Measurements from ENCODE around the gene CT55. TPM values are rescaled to one million over a fixed set of nuclear protein-coding genes. Genes with fewer than 3 reads are reported as not detected.
"Not testable (repeated sequence)": the region's sequence is repeated elsewhere in the genome, so short reads cannot be mapped to it uniquely, and the experiment has no call there.

CT55 gene, protein sequence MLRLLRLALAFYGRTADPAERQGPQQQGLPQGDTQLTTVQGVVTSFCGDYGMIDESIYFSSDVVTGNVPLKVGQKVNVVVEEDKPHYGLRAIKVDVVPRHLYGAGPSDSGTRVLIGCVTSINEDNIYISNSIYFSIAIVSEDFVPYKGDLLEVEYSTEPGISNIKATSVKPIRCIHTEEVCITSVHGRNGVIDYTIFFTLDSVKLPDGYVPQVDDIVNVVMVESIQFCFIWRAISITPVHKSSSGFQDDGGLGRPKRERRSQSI
- not detected for total RNA-seq

DNA sequence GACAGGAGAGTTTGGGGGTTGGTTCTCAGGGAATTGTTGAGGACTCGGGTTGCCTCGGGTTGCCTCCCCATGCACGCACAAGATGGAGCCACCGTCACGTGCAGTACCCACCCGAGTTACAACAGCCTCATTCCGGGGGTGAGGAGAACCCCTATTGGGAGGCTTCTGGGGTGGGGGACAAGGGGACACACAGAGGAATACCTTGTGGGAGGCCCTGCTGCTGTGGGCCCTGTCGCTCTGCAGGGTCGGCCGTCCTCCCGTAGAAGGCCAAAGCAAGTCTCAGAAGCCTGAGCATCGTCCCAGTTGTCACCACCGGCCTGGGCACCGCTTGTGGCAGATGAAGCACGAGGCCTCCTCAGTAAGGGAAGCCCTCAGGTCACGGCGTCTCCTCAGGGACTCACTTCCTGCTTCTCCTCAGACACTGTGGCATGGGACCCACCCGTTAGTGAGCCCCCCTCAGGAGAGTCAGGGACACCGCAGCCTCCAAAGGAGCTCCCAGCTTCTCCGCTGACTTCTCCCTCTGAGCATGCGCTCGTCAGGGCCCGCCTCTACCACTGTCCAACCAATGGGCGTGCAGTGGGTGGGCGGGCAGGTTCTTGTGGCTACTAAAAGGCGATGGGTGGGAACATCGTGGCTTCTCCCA lies at the start of gene CT55:
CT55 (minus strand) TSS at position 522 of the 643 bp plus-strand sequence; CDS start at position 295, 227 bp downstream.
- DNase-seq = no peak

DNA sequence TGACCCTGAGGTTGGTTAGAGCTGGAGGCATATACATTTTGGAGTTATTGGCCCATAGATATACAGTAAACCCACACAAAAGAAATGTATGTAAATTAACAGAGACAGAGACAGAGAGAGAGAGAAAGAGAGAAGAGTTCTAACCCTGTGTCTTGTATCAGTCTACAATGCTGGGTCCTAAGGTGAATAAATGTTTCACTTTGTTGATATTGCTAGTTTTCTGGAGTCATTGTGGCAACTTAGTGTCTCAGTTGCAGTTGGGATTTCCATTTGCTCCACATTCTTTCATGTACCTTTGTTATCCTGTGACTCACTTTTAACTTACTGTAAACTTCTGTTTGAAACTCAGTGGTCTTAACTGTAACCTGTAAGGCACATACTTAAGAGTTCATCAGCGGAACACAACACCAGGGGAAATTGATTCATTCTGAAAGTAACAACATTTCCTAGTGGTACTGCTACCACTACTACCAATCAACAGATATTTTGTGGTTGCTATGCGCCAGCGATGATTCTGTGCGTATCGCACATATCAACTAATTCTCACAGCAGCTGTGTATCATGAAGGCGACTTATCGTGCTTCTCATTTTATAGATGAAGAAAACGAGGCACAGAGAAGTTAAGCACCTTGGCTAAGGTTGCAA lies 42.1 kb upstream of the CT55 start:
- no peak for DNase-seq

DNA sequence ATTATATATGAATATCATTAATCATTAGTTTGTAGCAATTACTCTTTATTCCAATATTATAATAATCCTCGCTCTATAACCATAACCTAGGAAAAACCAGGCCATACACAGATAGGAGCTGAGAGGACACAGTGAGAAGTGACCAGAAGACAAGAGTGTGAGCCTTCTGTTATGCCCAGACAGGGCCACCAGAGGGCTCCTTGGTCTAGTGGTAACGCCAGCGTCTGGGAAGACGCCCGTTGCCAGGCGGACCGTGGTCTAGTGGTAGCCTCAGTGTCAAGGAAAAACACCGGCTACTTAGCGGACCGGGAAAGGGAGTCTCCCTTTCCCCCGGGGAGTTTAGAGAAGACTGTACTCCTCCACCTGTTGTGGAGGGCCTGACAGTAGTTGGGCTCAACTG lies 35.2 kb upstream of the CT55 start:
- not testable (repeated sequence) for DNase-seq

DNA sequence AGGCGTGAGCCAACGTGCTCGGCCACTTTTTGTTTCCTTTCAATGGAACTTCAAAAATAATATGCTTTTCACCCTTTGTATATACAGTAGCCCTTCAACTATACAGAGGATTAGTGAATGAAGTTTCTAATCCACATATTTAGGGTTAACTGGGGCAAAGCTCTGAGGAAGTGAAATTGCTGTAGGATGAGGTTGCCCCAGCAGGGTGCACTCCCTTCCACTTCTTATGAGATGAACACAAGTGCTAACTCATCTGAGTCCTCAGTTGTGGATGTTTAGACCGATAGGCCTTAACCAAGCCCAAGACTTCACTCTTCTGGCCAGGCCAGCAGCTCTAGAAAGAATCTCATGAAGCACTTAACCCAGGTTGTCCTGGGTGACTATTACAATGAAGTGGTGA lies 29.1 kb upstream of the CT55 start:
- no peak for DNase-seq

DNA sequence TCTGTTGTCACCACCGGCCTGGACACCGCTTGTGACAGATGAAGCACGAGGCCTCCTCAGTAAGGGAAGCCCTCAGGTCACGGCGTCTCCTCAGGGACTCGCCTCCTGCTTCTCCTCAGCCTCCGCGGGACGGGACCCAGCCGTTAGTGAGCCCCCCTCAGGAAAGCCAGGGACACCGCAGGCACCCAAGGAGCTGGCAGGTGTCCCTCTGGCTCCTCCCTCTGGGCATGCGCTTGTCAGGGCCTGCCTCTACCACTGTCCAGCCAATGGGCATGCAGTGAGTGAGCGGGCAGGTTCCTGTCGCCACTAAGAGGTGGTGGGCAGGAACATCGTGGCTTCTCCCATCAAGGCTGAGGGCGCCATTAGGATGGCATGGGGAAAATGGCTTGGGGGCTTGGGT lies 23.5 kb upstream of the CT55 start:
- no peak for DNase-seq

DNA sequence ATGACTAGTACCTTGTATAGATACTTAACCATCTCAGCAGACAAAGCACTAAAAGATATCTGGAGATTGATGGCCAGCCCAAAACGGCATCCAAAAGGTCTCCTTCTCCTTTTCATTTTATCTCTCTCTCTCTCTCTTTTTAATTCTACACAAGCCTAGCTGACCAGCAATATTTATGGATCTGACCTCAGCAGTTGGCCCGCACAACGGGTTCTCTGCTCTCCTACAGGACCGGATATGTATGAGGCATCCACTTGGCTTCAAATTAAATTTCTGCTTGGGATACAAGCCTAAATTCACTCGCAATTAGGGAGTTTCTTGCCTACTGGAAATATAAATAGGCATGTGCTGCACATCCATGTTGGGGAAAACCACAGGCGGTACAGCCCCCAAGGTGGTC lies 22.5 kb upstream of the CT55 start:
- DNase-seq = no peak

DNA sequence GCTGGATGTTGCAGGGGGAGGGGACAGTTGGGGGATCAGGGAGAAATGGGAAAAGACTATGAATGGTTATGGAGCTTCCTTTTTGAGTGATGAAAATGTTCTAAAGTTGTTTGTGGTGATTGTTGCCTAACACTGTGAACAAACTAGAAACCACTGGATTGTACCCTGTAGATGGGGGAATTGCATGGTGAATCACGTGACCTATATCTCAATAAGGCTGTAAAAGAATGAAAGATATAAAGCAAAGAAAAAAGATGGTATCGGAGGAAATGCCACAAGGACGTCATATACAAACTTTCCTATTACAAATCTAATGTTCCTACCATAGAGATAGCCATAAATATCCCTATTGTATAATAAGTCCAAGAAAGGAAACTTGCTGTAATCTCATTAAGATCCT lies 20.6 kb upstream of the CT55 start:
- no peak for DNase-seq

DNA sequence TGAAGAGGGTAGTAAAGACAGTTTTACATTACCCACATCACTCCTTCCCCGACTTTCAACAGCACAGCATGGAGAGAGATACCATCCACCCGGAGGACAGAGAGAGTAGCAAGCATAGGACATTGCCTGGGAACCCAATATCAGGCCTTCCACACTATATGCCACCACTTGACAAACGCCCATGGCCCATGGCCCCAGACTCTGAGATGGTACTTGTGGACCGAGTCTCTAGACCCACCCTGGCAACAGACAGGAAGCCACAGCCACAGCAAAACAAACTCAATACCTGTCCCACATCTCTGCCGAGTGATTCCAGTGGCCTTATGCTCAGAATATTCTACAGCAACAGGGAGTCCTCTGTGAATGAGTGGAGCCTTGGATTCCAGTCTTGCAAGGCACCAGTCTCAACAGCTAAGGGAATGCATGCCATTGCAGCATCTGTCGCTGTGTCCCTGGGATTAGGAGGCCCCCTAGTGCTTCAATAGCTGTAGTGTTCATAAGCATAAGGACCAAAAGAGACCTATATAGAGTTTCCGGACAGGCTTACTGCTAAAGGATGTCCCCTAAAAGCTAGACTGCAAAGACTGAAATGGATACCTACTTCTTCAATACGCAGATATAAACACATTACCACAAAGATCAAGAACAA lies 14.7 kb upstream of the CT55 start:
- no peak for DNase-seq

DNA sequence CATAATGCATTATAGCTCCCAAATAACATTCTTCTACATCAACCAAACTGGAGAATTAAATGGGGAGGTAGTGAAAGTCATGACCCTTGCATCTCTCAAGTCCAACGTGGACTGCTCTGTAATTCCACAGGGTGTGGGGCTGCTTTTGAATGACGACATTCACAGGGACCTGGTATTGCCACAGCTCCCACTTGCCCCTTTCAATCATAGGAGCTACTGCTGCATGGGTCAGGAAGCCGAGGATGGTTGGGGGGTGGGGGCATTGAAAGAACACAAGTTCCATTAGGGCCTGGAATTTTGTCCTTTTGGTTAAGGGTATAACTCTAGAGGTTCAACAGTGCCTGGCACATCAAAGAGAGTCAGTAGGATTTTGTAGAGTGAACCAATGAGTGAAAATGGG lies 7.4 kb upstream of the CT55 start:
- DNase-seq = no peak

DNA sequence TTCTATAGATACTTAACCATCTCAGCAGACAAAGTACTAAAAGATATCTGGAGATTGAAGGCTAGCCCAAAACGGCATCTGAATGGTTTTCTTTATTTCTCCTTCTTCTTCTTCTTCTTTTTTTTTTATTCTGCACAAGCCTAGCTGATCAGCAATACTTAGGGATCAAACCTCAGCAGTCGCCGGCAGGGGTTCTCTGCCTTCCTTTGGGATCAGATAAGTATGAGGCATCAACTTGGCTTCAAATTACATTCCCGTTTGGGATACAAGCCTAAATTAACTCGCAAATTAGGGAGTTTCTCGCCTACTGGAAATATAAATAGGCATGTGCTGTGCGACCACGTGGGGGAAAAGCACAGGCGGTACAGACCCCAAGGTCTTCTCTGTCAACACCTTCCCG lies 730 bp downstream of the CT55 start:
- no peak for DNase-seq

DNA sequence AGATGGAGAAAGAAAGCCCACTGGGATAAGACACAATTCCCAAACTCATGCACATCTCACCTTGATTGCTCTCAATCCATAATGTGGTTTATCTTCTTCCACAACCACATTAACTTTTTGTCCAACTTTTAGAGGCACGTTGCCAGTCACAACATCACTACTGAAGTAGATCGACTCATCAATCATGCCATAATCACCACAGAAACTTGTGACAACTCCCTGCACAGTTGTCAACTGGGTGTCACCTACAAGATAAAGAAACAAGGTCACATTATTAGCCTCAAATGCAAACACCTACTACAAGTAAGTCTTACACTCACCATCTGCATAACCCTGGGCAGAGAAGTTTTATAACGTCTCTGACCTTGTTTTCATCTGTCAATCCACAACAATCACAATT lies 1.7 kb downstream of the CT55 start:
- not testable (repeated sequence) for DNase-seq

DNA sequence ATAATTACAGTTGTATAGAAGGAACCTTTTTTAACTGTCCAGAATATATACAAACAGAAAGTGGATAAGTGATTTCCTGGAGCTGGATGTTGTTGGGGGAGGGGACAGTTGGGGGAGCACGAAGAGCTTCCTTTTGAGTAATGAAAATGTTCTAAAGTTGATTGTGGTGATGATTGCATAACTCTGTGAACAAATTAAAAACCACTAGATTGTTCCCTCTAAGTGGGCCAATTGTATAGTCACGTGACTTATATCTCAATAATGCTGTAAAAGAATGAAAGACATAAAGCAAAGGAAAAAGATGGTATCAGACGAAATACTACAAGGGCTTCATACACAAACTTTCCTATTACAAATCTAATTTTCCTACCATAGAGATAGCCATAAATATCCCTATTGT lies 2.7 kb downstream of the CT55 start:
- no peak for DNase-seq

DNA sequence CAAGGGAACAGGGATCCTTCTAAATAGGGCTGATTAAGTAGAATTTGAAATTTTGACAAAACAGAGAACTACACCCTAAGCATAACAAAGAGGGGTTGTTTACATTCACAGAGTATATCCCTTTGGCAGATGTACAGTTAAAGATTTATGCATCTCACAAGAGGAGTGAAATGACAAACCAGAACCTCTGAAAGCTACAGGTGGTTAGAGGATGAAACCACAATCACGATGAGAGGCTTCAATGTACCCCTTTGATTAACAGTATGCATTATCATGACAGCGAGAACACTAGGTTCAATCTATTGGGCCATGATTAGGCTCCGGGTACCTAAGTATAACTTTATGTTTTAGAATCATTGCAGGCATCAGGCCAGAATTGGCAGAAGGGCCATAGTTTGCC lies 16.5 kb downstream of the CT55 start:
- not testable (repeated sequence) for DNase-seq

DNA sequence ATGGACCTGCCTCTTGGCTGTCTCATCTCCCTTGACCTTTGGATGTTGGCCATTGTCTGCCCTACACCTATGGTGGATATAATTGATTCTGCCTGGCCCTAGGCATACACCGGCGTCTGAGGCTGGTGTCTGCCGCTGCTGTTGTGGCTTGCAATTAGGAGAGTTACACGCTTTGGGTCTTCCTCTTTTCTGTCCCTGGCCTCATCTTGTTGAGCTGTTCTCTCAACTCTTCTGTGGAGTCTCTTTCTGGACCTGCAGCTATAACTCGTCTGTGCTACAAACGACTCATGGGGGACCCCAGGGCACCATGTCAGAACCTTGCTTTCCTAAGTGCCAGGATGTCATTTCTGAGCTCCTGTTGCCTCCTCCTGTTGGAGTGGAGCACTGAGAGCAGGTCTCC lies 45.1 kb downstream of the CT55 start:
- not testable (repeated sequence) for DNase-seq

DNA sequence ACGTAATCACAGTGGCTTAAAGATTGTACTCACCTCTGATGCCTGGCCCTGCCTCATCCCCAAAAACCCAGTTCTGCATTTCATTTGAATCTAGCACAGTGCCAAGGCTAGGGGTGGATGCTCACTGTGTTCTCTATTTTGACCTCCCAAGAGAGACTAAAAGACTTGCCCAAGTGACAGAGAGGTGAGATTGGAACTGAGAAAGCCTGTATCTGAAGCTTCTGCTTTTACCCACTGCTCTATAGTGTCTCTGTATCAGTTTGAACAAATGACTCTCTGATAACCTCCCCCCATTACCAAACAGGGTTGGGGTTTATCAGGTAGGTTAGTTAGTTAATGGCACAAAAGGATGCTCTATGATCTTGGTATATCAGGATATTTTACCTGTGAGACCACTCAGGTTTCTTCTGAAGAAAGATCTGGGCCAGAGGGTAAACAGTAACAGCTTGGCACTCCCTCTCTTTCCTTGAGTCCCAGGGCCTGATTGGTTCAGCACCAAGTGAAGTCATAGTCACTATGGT lies 51.1 kb downstream of the CT55 start, which contains the start of gene ETDB:
ETDB (minus strand) TSS at position 471 of the 521 bp plus-strand sequence. CDS start 1,265 bp downstream, outside the sequence.
- DNase-seq = not testable (repeated sequence)

DNA sequence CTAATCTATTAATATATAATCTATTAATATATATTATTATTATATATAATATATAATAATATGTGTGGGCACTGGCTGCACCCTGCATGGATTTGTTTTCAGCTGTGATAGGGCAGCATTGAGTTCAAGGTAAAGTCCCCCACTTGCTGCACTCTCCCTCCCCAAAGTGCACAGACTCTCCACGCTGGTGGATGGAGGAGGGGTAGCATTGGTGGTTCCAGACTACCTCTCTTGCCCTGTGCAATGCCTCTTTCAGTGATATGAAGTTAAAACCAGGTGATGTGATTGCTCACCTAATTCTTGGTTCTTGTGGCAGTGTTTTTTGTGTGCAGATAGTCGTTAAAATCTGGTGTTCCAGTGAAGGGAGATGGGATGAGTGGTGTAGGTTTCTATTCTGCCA lies 55.1 kb downstream of the CT55 start:
- not testable (repeated sequence) for DNase-seq

DNA sequence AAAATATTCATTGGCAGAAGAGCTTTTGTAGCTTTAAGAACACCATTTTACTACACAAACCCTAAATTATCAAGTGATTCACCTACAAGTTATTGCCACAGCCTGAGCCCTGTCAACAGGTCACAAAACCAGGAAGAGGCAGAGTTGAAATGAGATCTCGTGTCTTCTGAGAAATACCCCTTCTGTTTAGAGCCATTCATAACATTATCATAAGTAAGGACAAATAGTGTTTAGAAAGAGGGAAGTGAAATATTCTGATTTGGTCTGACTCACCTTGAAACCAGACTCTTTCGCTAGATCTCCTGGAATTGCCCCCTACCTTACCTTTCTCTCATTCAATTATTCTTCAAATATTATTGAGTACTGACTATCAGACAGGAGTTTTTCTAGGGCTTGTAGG lies 56.8 kb downstream of the CT55 start:
- DNase-seq = no peak

DNA sequence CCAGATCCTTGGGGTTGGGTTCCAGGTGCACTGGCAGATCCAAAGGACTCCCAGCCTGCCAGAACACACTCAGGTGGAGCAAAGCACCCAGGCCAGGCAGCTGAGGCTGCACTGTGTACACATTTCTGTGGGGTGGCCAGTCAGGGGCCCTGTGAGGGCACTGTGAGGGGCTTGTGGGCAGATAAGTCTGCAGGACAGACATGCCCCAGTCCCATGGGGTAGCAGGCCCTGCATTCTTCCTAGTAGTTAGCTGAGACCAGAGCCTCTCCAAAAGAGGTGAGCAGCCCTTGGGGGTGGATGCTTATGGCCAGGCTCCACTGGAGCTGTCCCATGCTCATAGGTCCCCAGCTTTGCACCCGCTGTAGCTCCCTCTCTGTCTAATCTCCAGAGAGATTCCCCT lies 58.5 kb downstream of the CT55 start:
- DNase-seq = no peak

DNA sequence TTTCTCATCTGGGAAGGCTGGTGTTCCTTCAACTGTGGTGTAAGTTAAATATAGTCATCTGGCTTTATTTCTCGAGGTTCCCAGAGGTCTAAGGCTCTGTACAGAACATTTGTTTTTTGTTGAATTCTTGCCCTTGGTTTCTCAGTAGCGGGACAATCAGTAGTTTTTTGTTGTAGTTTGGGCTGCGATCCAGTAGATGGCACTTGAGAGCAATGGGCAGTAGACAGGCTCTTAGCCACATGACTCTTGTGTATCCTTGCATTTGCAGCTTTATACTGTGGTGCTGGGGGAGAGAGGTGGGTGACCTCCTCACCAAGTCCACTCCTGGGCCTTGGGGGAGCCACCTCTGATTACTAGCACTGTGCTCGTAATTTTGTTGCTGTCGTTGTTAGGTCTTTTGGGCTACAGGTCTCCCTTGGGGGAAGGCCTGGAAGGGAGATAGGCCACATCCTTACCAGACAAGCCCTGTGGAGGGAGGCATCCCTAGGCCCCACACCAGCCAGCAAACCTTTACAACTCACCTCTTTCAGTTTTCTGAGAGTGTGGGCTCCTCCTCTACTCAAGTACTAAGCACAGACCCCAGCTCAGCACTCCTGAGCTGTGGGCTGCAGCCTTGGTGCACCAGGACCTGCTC lies 59.0 kb downstream of the CT55 start:
- no peak for DNase-seq

DNA sequence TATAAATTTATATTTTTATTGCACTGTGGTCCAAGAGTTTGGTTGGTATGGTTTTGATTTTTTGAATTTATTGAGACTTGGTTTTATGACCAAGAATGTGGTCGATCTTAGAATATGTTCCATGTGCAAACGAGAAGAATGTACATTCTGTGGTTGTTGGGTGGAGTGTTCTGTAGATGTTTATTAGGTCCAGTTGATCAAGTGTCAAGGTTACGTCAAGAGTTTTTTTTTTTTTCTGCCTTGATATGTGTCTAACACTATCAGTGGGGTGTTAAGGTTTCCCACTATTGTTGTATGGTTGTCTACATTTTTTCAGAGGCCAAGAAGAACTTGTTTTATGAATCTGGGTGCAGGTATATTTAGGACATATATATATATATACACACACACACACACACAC lies 61.6 kb downstream of the CT55 start:
- no peak for DNase-seq
